Mucosa of descending colon (tissue), 3 donors: Measurements from ENCODE around the gene ELL. TPM values are rescaled to one million over a fixed set of nuclear protein-coding genes. Genes with fewer than 3 reads are reported as not detected.

ENCODE experiments used
- ATAC-seq: fragments of 200-7000 bp; cut with Tn5 transposase; one replicate; pipeline ENCODE4 v1.9.1; 2020; ENCODE audit warnings: mild to moderate bottlenecking, moderate library complexity
- DNase-seq, 3 donors: peaks; one replicate each; pipeline ENCODE4 v3.0.0-alpha.2; 2020
- H3K36me3 ChIP-seq: fragments of 200-600 bp; one replicate; pipeline ENCODE4 v1.8.0; 2021; ENCODE audit warnings: low read depth, mild to moderate bottlenecking
- H3K4me1 ChIP-seq: fragments of 200-600 bp; one replicate; pipeline ENCODE4 v1.8.0; 2021; ENCODE audit warnings: low read depth, mild to moderate bottlenecking
- H3K4me3 ChIP-seq: fragments of 200-600 bp; one replicate; pipeline ENCODE4 v1.8.0; 2021; ENCODE audit warnings: mild to moderate bottlenecking
- H3K9me3 ChIP-seq: fragments of 200-600 bp; one replicate; pipeline ENCODE4 v1.8.0; 2021; ENCODE audit warnings: mild to moderate bottlenecking
- CTCF ChIP-seq: fragments of 200-600 bp; IDR thresholded peaks from one replicate; pipeline ENCODE4 v1.8.0; 2022; ENCODE audit warnings: antibody characterized with exemption, mild to moderate bottlenecking
- intact Hi-C, 2 donors: fragments of 100-400 bp; cut with DNase I in 1 of 2; cut with micrococcal nuclease in 1 of 2; formaldehyde crosslinking; loops; one replicate each; pipeline versions ENCODE4 v1.11.0 to v1.11.1; 2022; cut with DNase I, micrococcal nuclease
- total RNA-seq, 3 donors: library from RNA; stranded (reverse); fragmentation: NEBNext Ultra II Directional in 2 of 3; extraction: Animal tissue kit (Norgen Biotek cat#: 25700) in 2 of 3; gene quantifications; one replicate each; pipeline versions ENCODE4 v1.2.1 to v1.2.4, GENCODE V29; 2021 to 2023
- donor health status: DM: no; HTN: no; CAD: no; lungs with moderate emphysema.
- donor health status: DM: no; HTN: no; CAD: no.
- donor health status: DM: no; HTN: yes; CAD: no.

The ELL gene
- total RNA-seq, 3 donors from 2014 or later, result 17.8 to 21.6 (median 18.9) TPM

GRCh38 chr19:18477974-18478373 is 43.9 kb downstream of the ELL start:
- no peak for DNase-seq
- Histone ChIP-seq H3K4me3 (no peak overlapping the region), H3K36me3 (no peaks in the 10 kb centered on the region), H3K9me3 (no peaks in the 10 kb centered on the region), H3K4me1 (peaks cover 64% of the 10 kb centered on the region)
- intact Hi-C loops, result no loop called here
- no peak for TF ChIP-seq CTCF
- ATAC-seq, result no peak

DNA sequence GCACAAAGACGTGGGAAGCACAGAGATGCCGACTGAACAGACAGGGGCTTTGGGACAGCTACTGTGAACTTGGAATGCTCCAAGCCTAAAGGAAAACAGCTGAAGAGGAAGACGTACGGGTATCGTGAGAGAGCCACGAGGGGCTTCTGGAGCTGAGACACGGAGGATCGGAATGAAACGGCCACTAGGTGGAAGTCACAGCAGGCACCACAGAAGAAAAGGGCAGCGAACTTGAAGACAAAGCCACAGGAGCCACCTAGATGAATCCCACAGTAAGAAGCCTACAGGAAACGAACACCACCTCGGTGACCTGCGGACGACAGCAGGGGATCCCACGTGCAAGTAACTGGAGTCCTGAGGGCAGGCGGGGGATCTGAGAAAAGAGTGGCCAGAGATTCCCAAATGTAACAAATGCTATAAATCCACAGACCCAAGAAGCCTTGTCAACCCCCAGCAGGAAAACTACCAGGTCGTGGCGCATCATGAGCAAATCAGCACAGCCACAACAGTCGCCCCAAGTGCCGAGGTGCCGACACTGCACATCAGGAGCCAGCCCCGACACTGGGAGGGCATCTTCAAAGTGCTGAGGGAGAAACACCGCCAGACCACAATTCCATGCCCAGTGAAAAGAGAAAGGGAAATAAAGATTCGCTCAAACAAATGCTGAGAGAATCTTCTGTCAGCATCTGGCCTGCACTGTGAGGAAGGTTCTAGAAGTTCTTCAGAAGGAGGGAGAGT is 44.7 kb downstream of the ELL start:
- no peaks in the 10 kb centered on the region for H3K36me3 ChIP-seq
- ATAC-seq, result no peak
- no peak for TF ChIP-seq CTCF
- intact Hi-C loops, result no loop called here
- peak in 1 of 3 donors; percentile 39 for DNase-seq
- no peak overlapping the region for H3K4me3 ChIP-seq
- peaks cover 64% of the 10 kb centered on the region for H3K4me1 ChIP-seq
- no peaks in the 10 kb centered on the region for H3K9me3 ChIP-seq

GRCh38 chr19:18476507-18477041 is 45.3 kb downstream of the ELL start:
- Histone ChIP-seq H3K4me3 (no peak overlapping the region), H3K9me3 (no peaks in the 10 kb centered on the region), H3K36me3 (no peaks in the 10 kb centered on the region), H3K4me1 (peaks cover 64% of the 10 kb centered on the region)
- ATAC-seq, result no peak
- intact Hi-C loops, result no loop called here
- no peak for DNase-seq
- TF ChIP-seq CTCF, result no peak

- H3K4me1 ChIP-seq, result peaks cover 60% of the 10 kb centered on the region
- TF ChIP-seq CTCF, result no peak
- intact Hi-C loops, result no loop called here
- no peaks in the 10 kb centered on the region for H3K36me3 ChIP-seq
- no peak for ATAC-seq
- no peaks in the 10 kb centered on the region for H3K9me3 ChIP-seq
- DNase-seq, result no peak
- no peak overlapping the region for H3K4me3 ChIP-seq
Measured at GRCh38 chr19:18475762-18476331, 46.0 kb downstream of the ELL start.

GRCh38 chr19:18475004-18475453 is 46.8 kb downstream of the ELL start:
- TF ChIP-seq CTCF, result no peak
- ATAC-seq, result peak; percentile 36
- Histone ChIP-seq H3K9me3 (no peaks in the 10 kb centered on the region), H3K36me3 (no peaks in the 10 kb centered on the region), H3K4me3 (no peak overlapping the region), H3K4me1 (peaks cover 61% of the 10 kb centered on the region)
- DNase-seq, result no peak
- intact Hi-C loops, result no loop called here
